Measurements from ENCODE around the gene BDKRB2.
A peak's percentile ranks its signal among the peaks of the same experiment; 100 is the strongest.
"Not testable (repeated sequence)": the region's sequence is repeated elsewhere in the genome, so short reads cannot be mapped to it uniquely, and the experiment has no call there.

The BDKRB2 gene

GRCh38 chr14:96229315-96229714 is 24.7 kb downstream of the BDKRB2 start:
- DNase-seq, result no peak

- DNase-seq, result no peak
Measured at GRCh38 chr14:96231056-96231455, 26.4 kb downstream of the BDKRB2 start.

GRCh38 chr14:96231526-96232130 is 27.0 kb downstream of the BDKRB2 start:
- no peak for DNase-seq

- DNase-seq, result no peak
Measured at GRCh38 chr14:96232506-96232905, 27.9 kb downstream of the BDKRB2 start.

GRCh38 chr14:96233661-96234060 is 29.0 kb downstream of the BDKRB2 start:
- no peak for DNase-seq

GRCh38 chr14:96235426-96235825 is 30.8 kb downstream of the BDKRB2 start:
- no peak for DNase-seq

GRCh38 chr14:96237641-96238040 is 33.0 kb downstream of the BDKRB2 start:
- no peak for DNase-seq

GRCh38 chr14:96238676-96239265 is 34.1 kb downstream of the BDKRB2 start:
- DNase-seq, result no peak

GRCh38 chr14:96239711-96240141 is 35.1 kb downstream of the BDKRB2 start:
- DNase-seq, result no peak

GRCh38 chr14:96240641-96241040 is 36.0 kb downstream of the BDKRB2 start:
- no peak for DNase-seq

- DNase-seq, result no peak
Measured at GRCh38 chr14:96242126-96242525, 37.5 kb downstream of the BDKRB2 start.

GRCh38 chr14:96243785-96244184 is 39.1 kb downstream of the BDKRB2 start:
- DNase-seq, result no peak

- DNase-seq, result not testable (repeated sequence)
Measured at GRCh38 chr14:96245074-96245473, 40.4 kb downstream of the BDKRB2 start.

GRCh38 chr14:96245710-96246538 is 41.3 kb downstream of the BDKRB2 start:
- no peak for DNase-seq

- no peak for DNase-seq
Measured at GRCh38 chr14:96246539-96246847, 41.9 kb downstream of the BDKRB2 start.

- no peak for DNase-seq
Measured at GRCh38 chr14:96247031-96247430, 42.4 kb downstream of the BDKRB2 start.

- peak in 1 of 2 donors; percentile 6 for DNase-seq
Measured at GRCh38 chr14:96249029-96249428, 44.4 kb downstream of the BDKRB2 start.

GRCh38 chr14:96250485-96250884 is 45.8 kb downstream of the BDKRB2 start:
- no peak for DNase-seq

GRCh38 chr14:96251656-96252155 is 47.1 kb downstream of the BDKRB2 start:
- DNase-seq, result no peak

GRCh38 chr14:96252323-96252998 is 47.8 kb downstream of the BDKRB2 start:
- no peak for DNase-seq

- DNase-seq, result no peak
Measured at GRCh38 chr14:96252999-96253539, 48.4 kb downstream of the BDKRB2 start.

GRCh38 chr14:96254687-96255086 is 50.0 kb downstream of the BDKRB2 start:
- no peak for DNase-seq

All from bone marrow (tissue), 2 donors.